Hepatocyte (in vitro differentiated cells): ENCODE data around the gene SLC25A18.

Experiments used
- EZH2 ChIP-seq: fragments of 200-600 bp; sonication (generic); IDR thresholded peaks from 2 replicates; pipeline ENCODE4 v1.6.1; 2016; ENCODE audit warnings: antibody characterized with exemption, mild to moderate bottlenecking, borderline replicate concordance
- TF ChIP-seq, protein P1 (sequence below): fragments of 200-600 bp; sonication (generic); IDR thresholded peaks from 2 replicates; pipeline ENCODE4 v1.5.1; 2016; ENCODE audit warnings: antibody characterized with exemption, mild to moderate bottlenecking; ENCODE audit not compliant: poor library complexity

DNA sequence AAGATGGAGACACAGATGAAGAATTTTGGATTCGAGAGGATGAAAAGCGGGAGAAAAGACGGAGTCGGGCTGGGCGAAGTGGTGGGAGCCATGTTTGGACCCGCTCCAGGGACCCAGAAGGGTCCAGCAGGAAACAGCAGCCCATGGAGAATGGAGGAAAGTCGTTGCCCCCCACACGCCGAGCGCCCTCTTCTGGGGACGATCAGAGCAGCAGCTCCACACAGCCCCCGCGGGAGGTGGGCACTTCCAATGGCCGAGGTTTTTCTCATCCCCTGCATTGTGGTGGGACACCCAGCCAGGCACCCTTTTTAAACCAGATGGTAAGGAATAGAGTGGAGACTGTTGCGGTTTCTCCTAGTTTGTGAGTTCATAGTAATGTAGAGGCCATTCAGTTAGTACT is 22.8 kb upstream of the SLC25A18 start:
- TF ChIP-seq EZH2 = no peak
- TF ChIP-seq, protein P1, sequence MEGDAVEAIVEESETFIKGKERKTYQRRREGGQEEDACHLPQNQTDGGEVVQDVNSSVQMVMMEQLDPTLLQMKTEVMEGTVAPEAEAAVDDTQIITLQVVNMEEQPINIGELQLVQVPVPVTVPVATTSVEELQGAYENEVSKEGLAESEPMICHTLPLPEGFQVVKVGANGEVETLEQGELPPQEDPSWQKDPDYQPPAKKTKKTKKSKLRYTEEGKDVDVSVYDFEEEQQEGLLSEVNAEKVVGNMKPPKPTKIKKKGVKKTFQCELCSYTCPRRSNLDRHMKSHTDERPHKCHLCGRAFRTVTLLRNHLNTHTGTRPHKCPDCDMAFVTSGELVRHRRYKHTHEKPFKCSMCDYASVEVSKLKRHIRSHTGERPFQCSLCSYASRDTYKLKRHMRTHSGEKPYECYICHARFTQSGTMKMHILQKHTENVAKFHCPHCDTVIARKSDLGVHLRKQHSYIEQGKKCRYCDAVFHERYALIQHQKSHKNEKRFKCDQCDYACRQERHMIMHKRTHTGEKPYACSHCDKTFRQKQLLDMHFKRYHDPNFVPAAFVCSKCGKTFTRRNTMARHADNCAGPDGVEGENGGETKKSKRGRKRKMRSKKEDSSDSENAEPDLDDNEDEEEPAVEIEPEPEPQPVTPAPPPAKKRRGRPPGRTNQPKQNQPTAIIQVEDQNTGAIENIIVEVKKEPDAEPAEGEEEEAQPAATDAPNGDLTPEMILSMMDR = no peak
